ENCODE results near the gene HECTD3. TPM values are rescaled to one million over a fixed set of nuclear protein-coding genes. Genes with fewer than 3 reads are reported as not detected.
"Not testable (repeated sequence)": the region's sequence is repeated elsewhere in the genome, so short reads cannot be mapped to it uniquely, and the experiment has no call there.

Gene HECTD3
- total RNA-seq, 4 donors from 2014 or later, result 70.5 to 321 (median 133) TPM

- Histone ChIP-seq H3K36me3 (no peaks in the 10 kb centered on the region), H3K27me3 (no peaks in the 10 kb centered on the region), H3K27ac (no peak overlapping the region), H3K9me3 (no peaks in the 10 kb centered on the region), H3K4me3 (no peak overlapping the region), H3K4me1 (no peaks in the 10 kb centered on the region)
- intact Hi-C loops (cut with DNase I; ENCODE audit: low total_unique reads) (no loop called here), in situ Hi-C loops (cut with MboI; ENCODE audit: low pct_ligation_motif_present in 1 of 4, low pct_unique_long_range_greater_than_20kb in 1 of 4, low sequenced_read_pairs in 3 of 4) (no loop called here)
- WGBS, 2 donors (ENCODE audit: low coverage in 1 of 2), result 74 to 77% methylated on average over 7 of the region's 7 CpGs
- DNase-seq, result no peak
- TF ChIP-seq CTCF (IDR thresholded peaks at IDR 0.05), result no peak
- TF ChIP-seq POLR2A (IDR thresholded peaks at IDR 0.05), result no peak
- no peak for TF ChIP-seq EP300 (IDR thresholded peaks at IDR 0.05; ENCODE audit: low read depth)
- no peak for TF ChIP-seq POLR2AphosphoS5 (IDR thresholded peaks at IDR 0.05)
Observed at GRCh38 chr1:44994309-44994898, 16.7 kb downstream of the HECTD3 start.

GRCh38 chr1:44988531-44989156 lies 22.5 kb downstream of the HECTD3 start:
- Histone ChIP-seq H3K9me3 (no peaks in the 10 kb centered on the region), H3K27me3 (no peaks in the 10 kb centered on the region), H3K4me1 (peaks cover 7 to 14% (median 9%) of the 10 kb centered on the region in 4 donors), H3K36me3 (no peaks in the 10 kb centered on the region), H3K27ac (no peak overlapping the region), H3K4me3 (no peak overlapping the region)
- no peak for TF ChIP-seq POLR2AphosphoS5 (IDR thresholded peaks at IDR 0.05)
- TF ChIP-seq CTCF (IDR thresholded peaks at IDR 0.05), result no peak
- no peak for TF ChIP-seq POLR2A (IDR thresholded peaks at IDR 0.05)
- TF ChIP-seq EP300 (IDR thresholded peaks at IDR 0.05; ENCODE audit: low read depth), result no peak
- WGBS, 2 donors (ENCODE audit: low coverage in 1 of 2), result 79 to 92% methylated on average over 7 to 24 of the region's 24 CpGs
- intact Hi-C loops (cut with DNase I; ENCODE audit: low total_unique reads), result no loop called here
- DNase-seq, result no peak
- in situ Hi-C loops (cut with MboI; ENCODE audit: low pct_ligation_motif_present in 1 of 4, low pct_unique_long_range_greater_than_20kb in 1 of 4, low sequenced_read_pairs in 3 of 4), result no loop called here

GRCh38 chr1:44985747-44986359 lies 25.3 kb downstream of the HECTD3 start:
- Histone ChIP-seq H3K4me1 (peaks cover 7 to 19% (median 9%) of the 10 kb centered on the region in 4 donors), H3K4me3 (peak overlapping the region; percentile 50 to 69 (median 54)), H3K27ac (peak overlapping the region; percentile 72 to 84 (median 76)), H3K36me3 (no peaks in the 10 kb centered on the region), H3K9me3 (no peaks in the 10 kb centered on the region), H3K27me3 (no peaks in the 10 kb centered on the region)
- in situ Hi-C loops (cut with MboI; ENCODE audit: low pct_ligation_motif_present in 1 of 4, low pct_unique_long_range_greater_than_20kb in 1 of 4, low sequenced_read_pairs in 3 of 4), result no loop called here
- no peak for DNase-seq
- intact Hi-C loops (cut with DNase I; ENCODE audit: low total_unique reads), result no loop called here
- WGBS, 2 donors (ENCODE audit: low coverage in 1 of 2), result 2 to 7% methylated on average over 11 to 19 of the region's 19 CpGs
- TF ChIP-seq POLR2AphosphoS5 (IDR thresholded peaks at IDR 0.05) (no peak), POLR2A (IDR thresholded peaks at IDR 0.05) (no peak), EP300 (IDR thresholded peaks at IDR 0.05; ENCODE audit: low read depth) (no peak), CTCF (IDR thresholded peaks at IDR 0.05) (no peak)

- H3K4me3 ChIP-seq; H3K4me1 ChIP-seq; intact Hi-C loops (cut with DNase I; ENCODE audit: low total_unique reads); H3K27ac ChIP-seq; H3K9me3 ChIP-seq; in situ Hi-C loops (cut with MboI; ENCODE audit: low pct_ligation_motif_present in 1 of 4, low pct_unique_long_range_greater_than_20kb in 1 of 4, low sequenced_read_pairs in 3 of 4); H3K27me3 ChIP-seq; DNase-seq: not testable (repeated sequence)
- peaks cover 0 to 50% (median 6%) of the 10 kb centered on the region in 4 donors for H3K36me3 ChIP-seq
- WGBS, 2 donors (ENCODE audit: low coverage in 1 of 2), result 89 to 94% methylated on average over 4 of the region's 4 CpGs
Observed at GRCh38 chr1:44977372-44977771, 33.8 kb downstream of the HECTD3 start.
